ENCODE measurements around the gene ESPNL.
"Not testable (repeated sequence)": the region's sequence is repeated elsewhere in the genome, so short reads cannot be mapped to it uniquely, and the experiment has no call there.

Gene ESPNL

DNA sequence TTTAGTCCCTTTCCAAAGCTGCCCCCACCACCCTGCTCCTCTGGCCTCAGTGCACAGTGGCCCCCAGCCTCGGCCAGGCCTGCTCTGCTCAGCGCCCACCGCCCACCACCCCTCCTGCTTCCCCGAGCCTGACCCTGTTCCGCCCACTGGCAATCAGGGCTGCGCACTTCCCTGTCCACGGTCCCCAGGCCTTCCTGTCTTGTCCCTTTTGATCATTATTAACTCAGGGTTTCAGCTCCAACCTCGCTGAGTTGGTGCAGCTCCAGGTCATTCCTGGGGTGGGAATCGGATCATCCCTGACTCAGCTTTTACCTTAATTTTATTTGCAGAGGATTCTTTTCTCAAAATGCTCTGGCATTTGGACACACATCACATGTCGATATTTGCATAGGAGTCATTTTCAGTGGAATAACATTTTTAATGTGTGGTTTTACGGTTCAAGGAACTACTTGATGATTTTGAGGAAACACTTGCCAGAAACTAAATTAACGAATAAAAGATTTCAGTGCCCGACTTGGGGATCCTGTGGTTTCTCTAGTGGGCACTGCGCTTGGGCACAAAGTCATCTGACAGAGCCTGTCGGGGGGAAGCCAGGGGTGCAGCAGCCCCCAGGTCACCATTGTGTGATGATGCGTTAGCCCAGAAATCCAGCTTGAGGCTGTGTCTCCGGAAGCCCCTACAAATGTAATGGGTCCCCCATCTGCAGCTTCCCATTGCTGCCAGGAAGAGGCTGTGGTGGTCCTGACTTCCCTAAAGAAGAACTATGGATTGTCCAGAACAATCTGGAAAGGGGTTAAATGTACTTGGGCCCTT lies 1.0 kb upstream of the ESPNL start:
- no peak for DNase-seq

DNA sequence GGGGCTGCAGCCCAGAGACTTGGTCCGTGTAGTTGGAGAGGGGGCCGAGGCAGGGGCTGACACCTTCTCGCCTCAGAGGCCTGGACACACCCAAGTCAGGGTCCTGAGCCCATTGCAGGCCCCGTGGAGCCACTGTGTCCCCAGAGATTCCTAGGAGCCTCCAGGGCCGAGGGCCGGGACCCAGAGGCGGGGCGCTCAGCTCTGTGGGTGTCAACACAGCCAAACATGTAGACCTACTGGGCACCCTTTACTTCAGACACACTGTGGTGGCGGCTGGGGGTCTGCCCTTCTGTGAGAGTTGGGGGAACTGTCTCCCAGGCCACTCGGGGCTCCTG lies 459 bp upstream of the ESPNL start:
- peak; percentile 23 for DNase-seq

DNA sequence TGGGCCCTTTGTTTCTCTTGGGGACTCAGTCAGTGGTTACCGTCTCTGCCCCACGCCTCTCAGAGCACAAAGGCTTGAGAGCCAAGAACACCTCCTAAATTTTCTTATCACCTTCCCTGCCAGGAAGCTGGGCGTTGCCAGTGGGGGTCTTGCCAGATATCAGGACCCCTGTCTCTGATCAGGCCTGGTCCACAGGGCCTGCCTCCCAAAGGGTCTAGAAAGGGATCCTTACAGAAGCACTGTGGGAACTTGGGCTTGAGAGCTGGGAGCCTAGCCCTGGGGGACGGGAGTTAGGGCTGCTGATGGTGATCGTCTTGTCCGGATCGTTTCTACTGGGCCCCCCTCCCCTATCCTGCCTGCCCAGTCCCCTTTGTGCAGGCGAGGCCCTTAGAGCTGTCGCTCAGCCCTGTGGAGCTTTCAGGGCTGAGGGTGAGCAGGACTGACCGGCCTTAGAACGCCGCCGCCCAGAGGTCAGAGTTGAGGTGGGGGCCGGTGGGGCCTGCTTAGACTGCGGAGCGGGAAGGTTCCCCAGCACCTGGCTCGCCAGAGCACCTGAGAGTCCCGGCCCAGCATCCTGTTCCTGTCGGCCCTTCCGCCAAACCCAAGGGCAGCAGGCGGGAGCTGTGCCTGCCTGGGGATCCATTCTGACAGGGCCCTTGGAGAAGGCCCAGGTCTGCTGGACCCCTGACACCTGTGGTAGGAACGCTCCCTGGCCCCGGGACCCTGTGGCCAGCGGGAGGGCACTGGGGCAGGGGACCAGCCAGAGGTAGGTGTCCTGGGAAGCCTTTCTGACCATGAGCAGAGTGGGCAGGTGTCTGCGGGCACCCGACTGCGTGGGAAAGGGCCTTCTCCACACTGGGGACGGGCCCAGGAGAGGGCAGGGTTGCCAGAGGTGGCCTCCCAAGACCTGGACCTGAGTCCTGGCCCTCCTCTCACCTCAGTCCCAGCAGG lies 956 bp downstream of the ESPNL start:
- peak; percentile 29 for DNase-seq

DNA sequence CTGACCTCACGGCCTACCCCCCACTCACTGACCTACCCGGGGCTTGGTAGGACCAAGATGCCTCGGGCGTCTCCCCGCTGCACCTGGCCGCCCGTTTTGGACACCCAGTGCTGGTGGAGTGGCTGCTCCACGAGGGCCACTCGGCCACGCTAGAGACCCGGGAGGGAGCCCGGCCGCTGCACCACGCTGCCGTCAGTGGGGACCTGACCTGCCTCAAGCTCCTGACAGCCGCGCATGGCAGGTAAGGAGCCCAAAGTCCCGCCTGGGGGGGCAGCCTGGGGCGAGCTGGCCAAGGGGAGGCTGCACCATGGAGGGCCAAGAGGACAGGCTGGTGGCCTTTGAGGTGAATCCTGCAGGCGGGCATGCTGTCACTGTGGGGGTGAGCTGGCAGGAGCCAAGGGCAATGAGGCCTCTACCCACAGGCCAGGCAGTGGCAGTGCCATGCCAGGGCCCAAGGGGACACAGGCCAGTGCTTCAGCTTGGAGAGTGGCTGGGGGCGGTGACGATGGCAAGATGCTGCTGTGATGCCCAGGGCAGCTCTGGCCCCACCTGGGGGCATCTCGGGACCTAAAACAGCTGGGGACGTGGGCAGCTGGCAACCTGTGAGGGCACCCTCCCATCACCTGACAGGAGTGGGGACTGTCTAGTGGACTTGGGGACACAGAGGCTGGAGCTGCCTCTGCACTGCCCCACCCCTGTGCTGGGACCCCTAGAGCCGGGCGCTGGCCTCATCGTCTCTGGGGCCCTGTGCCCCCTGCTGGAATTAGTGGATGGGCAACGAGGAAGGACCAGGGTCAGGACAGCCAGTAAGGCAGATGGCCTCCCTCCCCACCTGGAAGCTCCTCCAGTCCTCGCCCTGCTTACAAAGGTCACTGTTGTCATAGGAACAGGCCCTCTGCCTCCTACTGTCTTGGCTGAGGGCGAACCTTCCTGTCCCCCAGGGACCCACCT lies 2.0 kb downstream of the ESPNL start:
- DNase-seq, result peak; percentile 51

DNA sequence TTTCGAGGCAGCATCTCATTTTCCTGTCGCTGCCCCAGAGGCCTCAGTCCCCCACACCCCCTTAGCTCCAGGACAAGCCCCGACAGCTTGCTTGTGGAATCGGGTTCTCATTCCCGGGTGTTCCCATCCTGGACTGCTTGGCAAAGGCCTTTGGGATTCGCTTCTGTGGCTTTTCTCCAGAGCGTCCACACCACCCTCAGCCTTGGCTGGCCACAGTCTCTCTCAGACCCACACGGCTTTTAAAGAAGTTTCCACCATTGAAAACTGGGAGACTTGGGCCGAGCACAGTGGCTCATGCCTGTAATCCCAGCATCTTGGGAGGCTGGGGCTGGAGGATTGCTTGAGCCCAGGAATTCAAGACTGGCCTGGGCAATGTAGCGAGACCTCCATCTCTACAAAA lies 2.7 kb downstream of the ESPNL start:
- peak; percentile 23 for DNase-seq

DNA sequence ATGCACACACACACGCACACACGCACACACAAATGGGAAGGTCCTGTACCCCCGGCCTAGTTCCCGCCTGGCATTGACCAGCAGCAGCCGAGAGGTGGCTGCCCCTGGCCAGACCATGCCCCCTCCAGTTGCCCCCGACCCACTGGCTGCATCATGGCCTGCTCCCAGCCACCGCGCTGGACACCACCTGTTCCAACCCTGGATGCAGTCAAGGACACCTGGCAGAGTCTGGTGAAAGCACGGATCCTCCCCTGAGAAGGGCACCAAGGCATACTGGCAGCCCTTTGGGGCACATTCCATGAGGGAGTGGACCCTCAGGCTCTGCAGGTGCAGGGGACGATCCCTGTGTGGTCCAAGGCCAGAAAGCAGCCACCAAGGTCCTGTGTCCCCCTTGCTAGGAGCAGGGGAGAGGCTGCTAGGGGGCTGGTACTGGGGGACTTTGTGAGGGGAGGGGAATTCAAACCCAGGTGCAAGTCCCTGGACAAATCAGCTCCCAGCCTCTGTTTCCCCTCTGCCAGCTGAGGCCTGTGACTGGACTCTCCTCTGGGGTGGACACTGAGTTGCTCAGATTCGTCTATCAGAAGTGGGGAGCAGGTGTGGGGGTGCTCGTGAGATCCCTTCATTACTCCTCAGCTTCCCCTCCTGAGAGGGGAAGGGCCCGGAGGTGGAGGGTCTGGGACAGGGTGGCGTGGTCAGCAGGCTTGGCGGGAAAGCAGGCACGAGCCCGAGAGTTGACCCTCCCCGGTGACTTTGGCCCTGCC lies 3.5 kb downstream of the ESPNL start:
- no peak for DNase-seq

DNA sequence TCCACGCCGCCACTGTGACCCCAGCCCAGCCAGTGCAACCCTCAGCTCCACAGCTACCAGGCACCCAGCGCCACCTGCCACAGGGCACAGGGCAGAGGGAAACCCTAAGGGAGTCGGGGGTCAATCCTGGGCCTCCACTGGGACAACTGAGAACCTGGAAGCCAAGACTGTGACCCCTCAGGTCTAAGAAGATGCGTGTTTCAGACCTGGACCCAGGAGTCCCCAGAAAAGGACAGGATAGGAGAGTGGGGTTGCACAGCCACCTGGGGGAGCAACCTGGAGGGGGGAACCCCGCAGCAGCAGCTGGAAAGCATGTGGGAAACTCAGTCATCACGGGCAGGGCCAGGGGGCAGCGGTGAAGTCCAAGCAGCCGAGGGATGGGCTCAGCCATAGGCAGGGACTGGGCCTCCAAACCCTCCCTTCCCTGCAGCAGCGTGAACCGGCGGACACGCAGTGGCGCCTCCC lies 4.1 kb downstream of the ESPNL start:
- peak; percentile 25 for DNase-seq

DNA sequence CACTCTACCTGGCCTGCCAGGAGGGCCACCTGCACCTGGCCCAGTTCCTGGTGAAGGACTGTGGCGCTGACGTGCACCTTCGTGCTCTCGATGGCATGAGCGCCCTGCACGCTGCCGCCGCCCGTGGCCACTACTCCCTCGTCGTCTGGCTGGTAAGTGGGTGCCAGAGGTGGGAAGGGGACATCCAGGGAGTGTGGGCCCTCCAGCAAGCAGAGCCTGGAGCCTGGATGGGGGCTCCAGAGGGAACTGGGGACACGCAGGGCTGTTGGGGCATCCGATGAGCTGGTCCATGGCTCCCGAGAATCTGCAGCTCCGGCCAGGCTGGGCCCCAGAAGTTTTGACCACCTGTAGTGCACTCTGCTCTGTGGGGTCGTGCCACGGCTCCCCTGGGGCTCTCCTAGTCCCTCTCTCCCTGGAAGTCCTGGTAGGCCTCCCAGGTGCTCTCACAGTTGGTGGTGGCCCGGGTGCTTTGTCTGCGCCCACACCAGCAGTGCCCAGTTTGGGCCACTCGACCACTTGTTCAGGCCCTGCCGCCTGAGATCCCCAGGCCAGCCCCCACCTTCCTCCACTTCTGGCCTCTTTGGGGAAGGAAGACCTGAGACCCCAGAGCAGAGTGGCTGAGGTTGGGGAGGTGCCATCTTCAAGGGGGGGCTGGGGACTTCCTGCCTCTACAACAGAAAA lies 4.7 kb downstream of the ESPNL start:
- peak; percentile 26 for DNase-seq

DNA sequence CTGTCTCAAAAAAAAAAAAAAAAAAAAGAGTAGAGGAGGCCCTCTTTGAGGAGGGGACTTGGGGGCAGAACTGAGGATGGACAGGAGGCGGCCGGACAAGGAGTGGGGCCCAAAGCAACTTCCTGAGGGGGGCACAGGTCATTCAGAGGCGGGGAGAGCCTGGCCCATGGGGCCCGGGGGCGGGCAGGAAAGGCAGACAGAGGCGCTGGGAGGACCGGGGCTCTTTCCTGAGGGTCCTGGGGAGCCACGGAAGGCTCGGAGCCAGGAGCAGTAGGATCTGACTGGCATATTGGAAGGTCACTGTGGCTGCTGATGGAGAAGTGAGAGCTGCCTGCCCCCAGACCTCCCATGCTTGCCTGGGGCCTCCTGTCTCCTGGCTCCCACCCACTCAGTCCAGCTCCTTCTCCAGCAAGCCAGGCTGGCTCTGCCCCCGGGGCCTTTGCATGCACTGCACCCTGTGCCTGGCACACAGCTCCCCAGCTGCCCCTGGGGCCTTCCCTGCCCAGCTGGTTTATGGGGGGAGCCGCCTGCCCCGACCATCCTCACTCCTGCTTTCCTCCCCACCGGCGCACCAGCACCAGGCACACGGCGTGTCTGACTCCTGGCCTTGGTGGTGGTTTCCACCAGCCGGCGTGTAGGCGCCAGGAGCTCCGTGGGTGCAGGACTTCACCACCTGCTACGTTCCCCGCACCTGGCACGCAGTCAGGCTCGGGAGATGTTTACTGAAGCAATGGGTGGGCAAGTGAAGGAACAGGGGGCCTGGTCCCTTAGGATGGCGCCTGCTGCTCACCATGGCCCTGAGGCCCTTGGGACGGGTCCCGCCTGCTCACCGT lies 5.6 kb downstream of the ESPNL start:
- peak; percentile 13 for DNase-seq

DNA sequence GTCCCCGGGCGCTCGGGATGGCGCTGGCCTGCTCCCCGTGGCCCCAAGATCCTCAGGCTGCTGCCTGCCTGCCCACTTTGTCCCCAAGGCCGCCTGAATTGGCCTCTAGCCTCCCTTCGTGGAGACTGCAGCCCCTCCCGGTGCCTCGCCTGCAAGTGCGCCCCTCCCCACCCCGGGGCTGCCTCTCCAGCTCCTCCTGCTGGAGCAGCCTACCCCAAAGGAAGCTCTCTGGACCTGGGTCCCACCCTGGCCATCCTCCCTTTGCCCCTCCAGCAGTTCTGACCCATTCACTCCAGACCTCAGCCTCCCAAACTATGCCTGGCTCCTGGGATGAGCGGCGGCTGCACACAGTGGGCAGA lies 6.2 kb downstream of the ESPNL start:
- peak; percentile 34 for DNase-seq

DNA sequence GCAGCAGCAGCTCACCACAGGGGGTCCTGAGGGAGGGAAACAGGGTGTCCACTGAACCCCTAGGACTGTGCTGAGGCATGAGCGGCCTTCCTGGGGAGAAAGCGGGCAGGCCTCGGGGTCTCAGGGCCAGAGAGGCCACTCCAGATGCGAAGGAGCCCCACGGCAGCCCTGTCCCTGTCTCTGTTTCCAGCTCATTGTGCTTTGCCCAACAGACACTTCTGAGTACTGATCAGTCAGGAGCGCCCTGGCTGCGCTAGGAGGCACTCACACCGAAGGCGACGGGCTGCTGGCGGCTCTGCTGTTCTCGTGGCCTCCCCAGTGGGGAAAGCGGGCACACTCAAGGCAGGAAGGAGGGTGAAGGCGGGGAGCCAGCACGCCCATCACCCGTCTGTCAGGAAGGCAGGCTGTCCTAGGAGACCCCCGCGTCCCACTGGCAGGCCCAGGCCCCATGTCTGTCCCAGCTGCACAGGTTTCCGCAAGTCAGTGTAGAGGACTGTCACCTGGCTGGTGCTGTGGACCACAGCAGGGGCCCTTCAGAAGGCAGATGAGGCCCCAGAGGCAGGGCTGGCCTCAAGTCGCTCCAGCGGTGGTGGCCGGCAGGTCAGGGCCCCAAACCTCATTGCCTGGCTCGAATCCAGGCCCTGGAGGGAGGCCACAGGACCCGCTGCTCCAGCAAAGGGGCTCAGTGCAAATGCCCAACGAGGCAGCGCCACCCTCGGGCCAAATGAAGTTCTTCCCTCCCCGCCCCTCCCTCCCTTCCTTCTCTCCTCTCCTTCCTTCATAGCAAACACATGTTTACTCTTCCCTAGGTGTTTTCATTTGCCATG lies 6.8 kb downstream of the ESPNL start:
- peak; percentile 62 for DNase-seq

DNA sequence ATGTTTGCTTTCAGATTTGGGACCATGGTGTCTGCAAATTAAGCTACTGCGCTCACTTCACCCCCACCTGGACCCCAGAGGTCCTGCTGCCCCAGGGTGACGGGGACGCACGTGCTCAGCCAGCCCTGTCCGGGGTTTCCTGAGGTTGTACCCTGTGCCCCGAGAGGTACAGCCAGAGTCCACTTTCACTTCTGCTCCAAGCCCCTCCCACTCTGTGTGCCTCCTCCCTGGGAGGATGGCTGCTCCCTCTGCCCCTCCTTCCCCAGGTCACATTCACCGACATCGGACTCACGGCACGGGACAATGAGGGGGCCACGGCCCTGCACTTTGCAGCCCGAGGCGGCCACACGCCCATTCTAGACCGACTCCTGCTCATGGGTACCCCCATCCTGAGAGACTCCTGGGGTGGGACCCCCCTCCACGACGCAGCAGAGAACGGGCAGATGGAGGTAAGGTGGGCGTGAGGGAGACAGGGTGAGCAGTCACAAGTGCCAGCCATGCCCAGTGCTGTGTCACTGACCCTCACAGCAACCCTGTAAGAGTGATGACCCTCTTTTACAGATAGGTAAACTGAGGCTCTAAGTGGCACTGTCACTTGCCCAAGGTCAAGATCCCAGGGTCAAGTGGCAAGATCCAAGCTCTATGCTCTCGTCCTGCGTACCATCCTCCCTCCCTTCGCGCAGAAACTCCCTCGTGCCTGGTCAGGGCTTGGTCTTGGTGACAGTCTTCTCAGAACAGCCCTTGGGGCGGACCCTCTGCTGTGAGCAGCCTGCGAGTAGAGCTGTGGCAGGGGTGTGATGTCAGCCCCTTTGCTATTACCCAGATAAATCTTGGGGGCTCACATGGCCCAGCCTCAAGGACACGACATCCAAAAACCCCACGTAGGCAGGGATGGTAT lies 7.6 kb downstream of the ESPNL start:
- peak; percentile 15 for DNase-seq

DNA sequence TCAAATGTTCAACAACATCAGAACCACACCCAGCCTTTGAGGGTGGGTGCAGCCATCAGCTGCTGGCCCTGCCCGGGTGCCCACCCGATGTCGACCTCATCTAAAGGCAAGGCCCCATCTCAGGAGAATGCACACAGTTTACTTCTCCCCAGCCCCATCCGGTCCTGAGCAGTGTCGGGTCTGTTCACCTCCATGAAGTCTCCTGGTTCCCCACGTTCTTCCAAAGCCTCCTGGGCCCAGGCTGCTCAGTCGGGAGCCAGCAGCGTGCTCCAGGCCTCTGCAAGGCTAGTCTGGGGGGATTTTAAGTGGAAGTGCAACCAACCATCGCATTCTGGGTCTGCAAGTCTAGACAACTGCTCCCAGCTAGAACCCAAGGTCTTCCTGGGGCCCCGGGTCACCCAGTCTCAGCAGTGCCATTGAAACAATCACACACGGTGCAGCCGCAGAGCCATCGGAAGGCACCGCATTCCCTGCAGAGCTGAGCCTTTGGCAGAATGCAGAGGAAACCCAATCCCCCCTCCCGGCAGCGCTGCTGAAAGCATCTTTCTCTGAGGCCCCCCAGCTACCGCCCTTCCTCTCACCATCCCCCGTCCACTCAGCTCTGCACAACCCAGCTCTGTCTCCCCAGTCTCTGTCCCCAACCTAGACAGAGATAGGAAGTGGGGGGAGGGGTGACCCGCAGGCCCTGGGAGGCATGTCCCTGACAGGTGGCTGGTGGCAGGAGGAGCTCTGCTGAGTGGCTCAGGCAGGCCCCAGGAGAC lies 8.5 kb downstream of the ESPNL start:
- no peak for DNase-seq

DNA sequence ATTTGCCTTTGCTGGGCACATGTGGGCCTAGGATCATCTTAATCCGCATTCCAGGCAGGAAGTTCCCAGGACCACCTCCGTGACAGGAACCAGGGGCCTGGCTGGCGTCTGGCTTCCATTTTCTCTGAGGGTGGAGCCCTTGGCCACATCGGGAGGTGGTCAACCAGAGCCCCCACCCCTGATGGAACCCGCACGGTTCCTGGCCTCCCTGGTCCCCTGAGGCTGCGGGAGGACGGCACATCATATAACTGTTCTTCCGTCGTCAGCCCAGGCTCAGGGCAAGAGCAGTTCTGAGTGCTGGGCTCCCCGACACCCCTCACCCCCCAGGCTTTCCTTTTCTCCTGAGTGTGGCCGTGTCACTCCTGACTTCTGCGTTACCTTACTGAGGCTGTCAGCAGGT lies 13.5 kb downstream of the ESPNL start:
- no peak for DNase-seq

DNA sequence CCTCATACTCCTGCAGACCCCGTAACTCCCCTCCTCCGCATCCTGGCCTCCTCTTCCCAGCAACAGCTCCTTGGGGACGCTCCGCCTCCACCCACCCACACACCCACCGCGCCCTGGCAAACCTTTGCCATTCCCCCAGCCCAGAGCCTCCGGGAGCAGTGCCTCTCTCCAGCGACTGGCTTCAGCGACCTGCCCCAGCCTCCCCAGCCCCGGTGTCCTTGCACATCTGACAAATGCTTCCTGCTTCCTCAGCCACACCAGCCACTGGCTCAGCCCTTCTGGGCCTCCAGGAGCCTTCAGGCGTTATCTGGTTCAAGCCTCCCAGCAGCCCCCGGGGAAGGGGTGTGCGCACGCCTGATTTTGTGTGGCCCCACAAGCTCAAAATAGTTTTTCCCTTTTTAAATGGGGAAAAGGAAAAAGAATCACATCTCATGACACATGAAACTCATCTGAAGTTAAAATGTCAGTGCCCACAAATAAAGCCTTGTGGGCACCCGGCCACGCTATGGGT lies 14.2 kb downstream of the ESPNL start:
- DNase-seq, result no peak

DNA sequence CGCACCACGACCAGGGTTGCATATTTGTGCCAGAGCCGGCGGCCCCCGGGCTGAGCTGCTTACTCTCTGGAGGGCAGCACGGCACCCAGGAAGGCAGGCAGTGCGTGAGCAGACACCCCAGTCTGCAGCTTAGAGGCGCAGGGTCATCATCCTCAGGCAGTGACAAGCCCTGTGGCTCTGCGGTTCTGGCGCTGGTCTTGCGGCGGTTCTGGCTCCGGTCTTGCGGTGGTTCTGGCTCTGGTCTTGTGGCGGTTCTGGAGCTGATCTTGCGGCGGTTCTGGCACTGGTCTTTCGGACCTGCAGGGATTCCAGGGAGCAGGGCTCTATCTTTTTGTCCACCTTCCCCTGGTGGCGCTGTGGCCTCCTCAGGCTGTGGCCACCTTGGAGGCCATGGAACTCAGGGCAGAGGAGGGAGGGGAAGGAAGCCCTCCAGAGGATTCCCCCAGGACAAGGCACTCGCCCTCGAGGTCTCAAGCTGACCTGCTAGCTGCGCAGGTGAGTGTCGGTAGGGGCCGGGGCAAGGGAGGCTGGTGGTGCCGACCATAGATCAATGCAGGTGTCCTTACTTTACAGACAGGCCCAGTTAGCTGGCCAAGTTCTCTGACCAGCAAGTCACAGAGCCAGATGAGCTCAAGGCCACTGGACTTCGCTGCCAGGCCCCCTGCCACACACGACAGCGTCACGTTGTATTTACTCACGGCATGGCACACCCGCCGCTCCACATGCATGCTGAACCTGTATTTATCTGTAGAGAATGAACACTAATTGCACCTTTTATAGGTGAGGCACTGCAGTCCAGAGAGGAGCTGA lies 14.9 kb downstream of the ESPNL start:
- DNase-seq, result no peak

DNA sequence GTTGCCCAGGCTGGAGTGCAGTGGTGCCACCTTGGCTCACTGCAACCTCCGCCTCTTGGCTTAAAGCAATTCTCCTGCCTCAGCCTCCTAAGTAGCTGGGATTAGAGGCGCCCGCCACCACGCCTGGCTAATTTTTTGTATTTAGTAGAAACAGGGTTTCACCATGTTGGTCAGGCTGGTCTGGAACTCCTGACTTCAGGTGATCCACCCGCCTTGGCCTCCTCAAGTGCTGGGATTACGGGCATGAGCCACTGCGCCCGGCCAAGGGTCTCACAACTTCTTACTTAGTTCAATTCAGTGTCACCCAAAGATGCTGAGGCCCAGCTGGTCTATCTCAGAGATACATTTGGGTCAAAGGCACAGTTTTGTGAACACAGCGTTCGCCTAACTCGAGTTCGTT lies 15.6 kb downstream of the ESPNL start:
- DNase-seq, result not testable (repeated sequence)

All from 8988T (cell line).